ENCODE results near the gene ODF4. TPM values are rescaled to one million over a fixed set of nuclear protein-coding genes. Genes with fewer than 3 reads are reported as not detected.
"Not testable (repeated sequence)": the region's sequence is repeated elsewhere in the genome, so short reads cannot be mapped to it uniquely, and the experiment has no call there.

The ODF4 gene
- total and polyA plus RNA-seq, 12 donors: not detected

DNA sequence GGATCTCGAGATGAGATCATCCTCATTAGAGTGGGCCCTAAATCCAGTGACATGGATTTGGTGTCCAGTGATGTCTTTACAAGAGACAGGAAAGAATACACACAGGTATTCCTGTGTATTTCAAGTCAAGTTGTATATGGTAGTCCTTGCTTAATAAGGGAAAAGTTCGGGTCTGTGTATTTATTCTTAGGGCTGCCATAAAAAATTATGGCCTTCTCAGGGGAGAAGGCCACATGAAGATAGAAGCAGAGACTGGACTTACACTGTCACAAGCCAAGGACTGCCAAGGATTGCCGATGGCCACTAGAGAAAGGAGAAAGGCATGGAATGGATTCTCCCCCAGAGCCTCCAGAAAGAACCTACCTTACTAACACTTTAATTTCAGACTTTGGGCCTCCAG lies 28.6 kb downstream of the ODF4 start:
- TF ChIP-seq, protein P1, sequence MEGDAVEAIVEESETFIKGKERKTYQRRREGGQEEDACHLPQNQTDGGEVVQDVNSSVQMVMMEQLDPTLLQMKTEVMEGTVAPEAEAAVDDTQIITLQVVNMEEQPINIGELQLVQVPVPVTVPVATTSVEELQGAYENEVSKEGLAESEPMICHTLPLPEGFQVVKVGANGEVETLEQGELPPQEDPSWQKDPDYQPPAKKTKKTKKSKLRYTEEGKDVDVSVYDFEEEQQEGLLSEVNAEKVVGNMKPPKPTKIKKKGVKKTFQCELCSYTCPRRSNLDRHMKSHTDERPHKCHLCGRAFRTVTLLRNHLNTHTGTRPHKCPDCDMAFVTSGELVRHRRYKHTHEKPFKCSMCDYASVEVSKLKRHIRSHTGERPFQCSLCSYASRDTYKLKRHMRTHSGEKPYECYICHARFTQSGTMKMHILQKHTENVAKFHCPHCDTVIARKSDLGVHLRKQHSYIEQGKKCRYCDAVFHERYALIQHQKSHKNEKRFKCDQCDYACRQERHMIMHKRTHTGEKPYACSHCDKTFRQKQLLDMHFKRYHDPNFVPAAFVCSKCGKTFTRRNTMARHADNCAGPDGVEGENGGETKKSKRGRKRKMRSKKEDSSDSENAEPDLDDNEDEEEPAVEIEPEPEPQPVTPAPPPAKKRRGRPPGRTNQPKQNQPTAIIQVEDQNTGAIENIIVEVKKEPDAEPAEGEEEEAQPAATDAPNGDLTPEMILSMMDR (IDR thresholded peaks at IDR 0.05): no peak
- WGBS, 4 donors: 58 to 79% (median 70%) methylated on average over 3 of the region's 3 CpGs
- Histone ChIP-seq H3K27me3 (no peaks in the 10 kb centered on the region), H3K4me1 (replicated peaks in 1 of 2) (peaks cover 4 to 5% of the 10 kb centered on the region in 2 donors), H3K36me3 (replicated peaks in 1 of 2) (peaks cover 0 to 13% of the 10 kb centered on the region in 2 donors), H3K27ac (no peak overlapping the region), H3K4me3 (no peak overlapping the region), H3K9me3 (replicated peaks in 1 of 3) (no peaks in the 10 kb centered on the region)
- DNase-seq: no peak
- intact Hi-C loops (cut with DNase I): no loop called here

DNA sequence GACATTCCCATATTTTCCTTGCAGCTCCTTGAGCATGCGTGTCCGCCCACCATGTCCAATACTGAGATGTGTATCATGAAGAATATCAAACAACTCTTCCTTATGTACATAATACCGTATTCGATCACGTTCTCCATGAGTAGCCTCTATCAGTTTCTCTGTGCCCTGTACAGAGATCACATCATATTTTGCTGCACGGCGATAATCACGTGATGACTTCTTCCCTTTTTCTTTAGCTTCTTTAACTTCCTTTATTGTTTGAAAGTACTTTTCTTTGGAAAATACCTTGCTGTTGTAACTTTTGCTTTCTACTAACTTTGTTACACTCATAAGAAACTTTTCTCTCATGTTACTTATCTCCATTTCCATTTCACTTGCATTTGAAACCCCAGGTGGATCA lies 30.3 kb downstream of the ODF4 start:
- intact Hi-C loops (cut with DNase I): no loop called here
- 76 to 88% (median 85%) methylated on average over 8 of the region's 8 CpGs for WGBS, 4 donors
- Histone ChIP-seq H3K27ac (no peak overlapping the region), H3K27me3 (no peaks in the 10 kb centered on the region), H3K36me3 (replicated peaks in 1 of 2) (peaks cover 0 to 13% of the 10 kb centered on the region in 2 donors), H3K9me3 (replicated peaks in 1 of 3) (no peaks in the 10 kb centered on the region), H3K4me1 (replicated peaks in 1 of 2) (peaks cover 5 to 6% of the 10 kb centered on the region in 2 donors), H3K4me3 (no peak overlapping the region)
- DNase-seq: no peak
- no peak for TF ChIP-seq POLR2A (IDR thresholded peaks at IDR 0.05)
- TF ChIP-seq, protein P1 (IDR thresholded peaks at IDR 0.05): no peak

DNA sequence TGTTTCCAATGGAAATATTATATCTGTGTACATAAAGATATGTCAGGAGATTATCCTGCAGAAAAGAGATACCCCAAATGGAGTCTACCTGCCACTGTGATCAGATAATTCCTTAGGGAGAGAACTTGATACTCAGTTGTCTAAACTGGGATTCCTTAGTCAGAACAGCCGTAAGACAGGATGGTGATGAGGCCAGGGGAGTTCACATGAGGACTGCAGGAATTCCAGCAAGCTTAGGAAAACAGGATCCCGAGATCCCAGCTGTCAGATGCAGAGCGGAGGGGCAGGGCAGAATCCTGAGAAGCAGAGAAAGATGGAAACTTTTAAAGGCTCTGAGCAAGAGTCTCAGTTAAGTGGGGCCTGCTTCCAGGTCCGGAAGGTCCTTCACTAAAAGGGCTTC lies 32.1 kb downstream of the ODF4 start:
- intact Hi-C loops (cut with DNase I): no loop called here
- 75 to 89% (median 81%) methylated on average over 4 of the region's 4 CpGs for WGBS, 4 donors
- DNase-seq: no peak
- Histone ChIP-seq H3K9me3 (replicated peaks in 1 of 3) (no peaks in the 10 kb centered on the region), H3K4me1 (replicated peaks in 1 of 2) (peaks cover 2 to 16% of the 10 kb centered on the region in 2 donors), H3K27ac (no peak overlapping the region), H3K36me3 (replicated peaks in 1 of 2) (peaks cover 0 to 13% of the 10 kb centered on the region in 2 donors), H3K27me3 (no peaks in the 10 kb centered on the region), H3K4me3 (no peak overlapping the region)
- TF ChIP-seq POLR2A (IDR thresholded peaks at IDR 0.05): no peak
- TF ChIP-seq, protein P1 (IDR thresholded peaks at IDR 0.05): no peak

DNA sequence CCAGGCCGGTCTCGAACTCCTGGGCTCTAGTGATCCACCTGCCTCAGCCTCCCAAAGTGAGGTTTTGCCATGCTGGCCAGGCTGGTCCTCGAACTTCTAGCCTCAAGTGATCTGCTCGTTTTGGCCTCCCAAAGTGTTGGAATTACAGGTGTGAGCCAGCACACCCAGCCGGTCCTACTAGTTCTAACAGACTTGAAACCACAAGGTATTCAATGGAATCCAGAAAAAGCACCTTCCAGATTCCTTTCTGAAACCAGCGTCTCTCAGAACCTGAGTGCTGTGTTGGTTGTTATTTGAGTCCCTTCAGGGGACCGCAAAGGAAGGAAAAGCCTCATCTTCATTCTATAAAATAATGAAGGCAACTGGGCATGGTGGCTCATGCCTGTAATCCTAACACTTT lies 32.8 kb downstream of the ODF4 start:
- no peak for TF ChIP-seq POLR2A (IDR thresholded peaks at IDR 0.05)
- TF ChIP-seq, protein P1 (IDR thresholded peaks at IDR 0.05): no peak
- H3K36me3 ChIP-seq (replicated peaks in 1 of 2): peaks cover 0 to 18% of the 10 kb centered on the region in 2 donors
- intact Hi-C loops (cut with DNase I): no loop called here
- H3K4me1 ChIP-seq (replicated peaks in 1 of 2): peaks cover 5 to 19% of the 10 kb centered on the region in 2 donors
- no peak overlapping the region for H3K27ac ChIP-seq
- DNase-seq: no peak
- no peaks in the 10 kb centered on the region for H3K27me3 ChIP-seq
- WGBS, 4 donors: 91 to 95% (median 92%) methylated on average over 7 of the region's 7 CpGs
- no peak overlapping the region for H3K4me3 ChIP-seq
- no peaks in the 10 kb centered on the region for H3K9me3 ChIP-seq (replicated peaks in 1 of 3)

DNA sequence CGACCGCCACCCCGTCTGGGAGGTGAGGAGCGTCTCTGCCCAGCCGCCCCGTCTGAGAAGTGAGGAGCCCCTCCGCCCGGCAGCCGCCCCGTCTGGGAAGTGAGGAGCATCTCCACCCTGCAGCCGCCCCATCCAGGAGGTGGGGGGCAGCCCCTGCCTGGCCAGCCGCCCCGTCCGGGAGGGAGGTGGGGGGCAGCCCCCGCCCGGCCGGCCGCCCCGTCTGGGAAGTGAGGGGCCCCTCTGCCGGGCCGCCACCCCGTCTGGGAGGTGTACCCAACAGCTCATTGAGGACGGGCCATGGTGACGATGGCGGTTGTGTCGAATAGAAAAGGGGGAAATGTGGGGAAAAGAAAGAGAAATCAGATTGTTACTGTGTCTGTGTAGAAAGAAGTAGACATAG lies 34.2 kb downstream of the ODF4 start:
- H3K4me1 ChIP-seq (replicated peaks in 1 of 2): peaks cover 5 to 22% of the 10 kb centered on the region in 2 donors
- H3K4me3 ChIP-seq; H3K27ac ChIP-seq; intact Hi-C loops (cut with DNase I); DNase-seq; H3K27me3 ChIP-seq; H3K9me3 ChIP-seq (replicated peaks in 1 of 3): not testable (repeated sequence)
- WGBS, 4 donors: 94 to 98% (median 95%) methylated on average over 10 to 26 of the region's 26 CpGs
- peaks cover 0 to 32% of the 10 kb centered on the region in 2 donors for H3K36me3 ChIP-seq (replicated peaks in 1 of 2)

Data from adrenal gland (tissue), 12 donors.